ENCODE results near the gene S100A1. TPM values are rescaled to one million over a fixed set of nuclear protein-coding genes. Genes with fewer than 3 reads are reported as not detected.
"Not testable (repeated sequence)": the region's sequence is repeated elsewhere in the genome, so short reads cannot be mapped to it uniquely, and the experiment has no call there.

Gene S100A1
- total RNA-seq, 1 experiment from 2014 or later = not detected

DNA sequence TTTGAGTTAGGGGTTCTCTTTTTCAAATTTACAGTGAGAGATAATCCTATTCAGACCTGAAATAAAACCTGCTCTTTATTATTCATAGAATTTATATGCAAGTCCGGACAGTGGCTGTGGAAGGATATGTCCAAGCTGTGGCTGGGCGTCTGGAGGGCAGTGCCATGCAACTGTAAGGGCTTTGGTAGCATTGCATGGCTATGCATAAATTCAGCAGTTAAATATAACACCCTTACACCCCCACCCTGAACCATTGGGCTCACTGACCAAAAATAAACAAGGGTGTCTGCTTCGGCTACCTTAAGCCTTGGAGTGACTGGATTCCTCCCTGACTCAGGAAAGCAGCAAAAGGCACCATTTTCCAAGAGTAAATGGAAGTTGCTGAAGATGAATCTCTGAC lies 11.0 kb downstream of the S100A1 start:
- intact Hi-C loops (cut with micrococcal nuclease; ENCODE audit: unreplicated experiment) = no loop called here
- H3K36me3 ChIP-seq (ENCODE audit: insufficient read depth, low read length, poor library complexity, severe bottlenecking) = peaks cover 86% of the 10 kb centered on the region
- CTCF ChIA-PET = no interaction called here
- TF ChIP-seq EZH2 (IDR thresholded peaks at IDR 0.05; ENCODE audit: borderline replicate concordance, low read depth, low read length, poor library complexity, severe bottlenecking) (no peak), CTCF (conservative IDR thresholded peaks at IDR 0.05; ENCODE audit: low read depth, low read length) (no peak)
- no peaks in the 10 kb centered on the region for H3K27me3 ChIP-seq (replicated peaks; ENCODE audit: insufficient read depth, low read depth, low read length, poor library complexity)
- no peak overlapping the region for H3K27ac ChIP-seq (ENCODE audit: low read depth, low read length, poor library complexity, severe bottlenecking)
- no peak for DNase-seq (ENCODE audit: low spot score)
- H3K9me3 ChIP-seq (ENCODE audit: low read depth, low read length, poor library complexity, severe bottlenecking) = no peaks in the 10 kb centered on the region
- H3K4me3 ChIP-seq (ENCODE audit: low read depth, low read length, poor library complexity, severe bottlenecking) = no peak overlapping the region
- BruUV-seq (replicated peaks) = no TSS peak
- POLR2A ChIA-PET (ENCODE audit: low non-redundant PET) = no interaction called here
- peaks cover 8% of the 10 kb centered on the region for H3K4me1 ChIP-seq (ENCODE audit: insufficient read depth, low read length, poor library complexity, severe bottlenecking)

- POLR2A ChIA-PET (ENCODE audit: low non-redundant PET); H3K9me3 ChIP-seq (ENCODE audit: low read depth, low read length, poor library complexity, severe bottlenecking); BruUV-seq (replicated peaks); H3K27ac ChIP-seq (ENCODE audit: low read depth, low read length, poor library complexity, severe bottlenecking); CTCF ChIA-PET; DNase-seq (ENCODE audit: low spot score); H3K4me1 ChIP-seq (ENCODE audit: insufficient read depth, low read length, poor library complexity, severe bottlenecking); H3K4me3 ChIP-seq (ENCODE audit: low read depth, low read length, poor library complexity, severe bottlenecking); intact Hi-C loops (cut with micrococcal nuclease; ENCODE audit: unreplicated experiment); H3K27me3 ChIP-seq (replicated peaks; ENCODE audit: insufficient read depth, low read depth, low read length, poor library complexity): not testable (repeated sequence)
- H3K36me3 ChIP-seq (ENCODE audit: insufficient read depth, low read length, poor library complexity, severe bottlenecking) = peaks cover 96% of the 10 kb centered on the region
These were observed 12.0 kb downstream of the S100A1 start for GRCh38 chr1:153640213-153640612.

DNA sequence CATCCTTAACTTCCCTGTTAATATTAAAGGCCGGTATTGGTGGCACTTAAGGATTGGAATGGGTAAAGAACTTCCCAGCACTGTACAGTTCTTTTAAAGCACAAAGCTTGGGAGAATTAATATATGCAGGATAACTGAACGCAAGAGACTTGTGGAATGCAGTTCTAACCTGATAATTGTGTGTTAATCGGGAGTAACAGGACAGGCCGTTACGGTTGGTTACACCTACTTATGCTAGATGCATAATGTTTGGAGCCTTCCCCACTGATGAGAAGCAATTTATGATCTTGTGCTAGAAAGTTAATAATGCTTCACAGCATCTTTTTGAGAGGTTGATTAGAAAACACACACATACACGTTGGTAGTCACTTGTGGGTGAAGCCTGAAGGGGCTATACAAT lies 12.6 kb downstream of the S100A1 start:
- POLR2A ChIA-PET (ENCODE audit: low non-redundant PET) = no interaction called here
- no peaks in the 10 kb centered on the region for H3K9me3 ChIP-seq (ENCODE audit: low read depth, low read length, poor library complexity, severe bottlenecking)
- H3K27ac ChIP-seq (ENCODE audit: low read depth, low read length, poor library complexity, severe bottlenecking) = no peak overlapping the region
- no TSS peak for BruUV-seq (replicated peaks)
- H3K27me3 ChIP-seq (replicated peaks; ENCODE audit: insufficient read depth, low read depth, low read length, poor library complexity) = no peaks in the 10 kb centered on the region
- intact Hi-C loops (cut with micrococcal nuclease; ENCODE audit: unreplicated experiment) = no loop called here
- CTCF ChIA-PET = no interaction called here
- peaks cover 3% of the 10 kb centered on the region for H3K4me1 ChIP-seq (ENCODE audit: insufficient read depth, low read length, poor library complexity, severe bottlenecking)
- no peak overlapping the region for H3K4me3 ChIP-seq (ENCODE audit: low read depth, low read length, poor library complexity, severe bottlenecking)
- TF ChIP-seq EZH2 (IDR thresholded peaks at IDR 0.05; ENCODE audit: borderline replicate concordance, low read depth, low read length, poor library complexity, severe bottlenecking) (no peak), CTCF (conservative IDR thresholded peaks at IDR 0.05; ENCODE audit: low read depth, low read length) (no peak)
- peaks cover 100% of the 10 kb centered on the region for H3K36me3 ChIP-seq (ENCODE audit: insufficient read depth, low read length, poor library complexity, severe bottlenecking)
- DNase-seq (ENCODE audit: low spot score) = no peak

DNA sequence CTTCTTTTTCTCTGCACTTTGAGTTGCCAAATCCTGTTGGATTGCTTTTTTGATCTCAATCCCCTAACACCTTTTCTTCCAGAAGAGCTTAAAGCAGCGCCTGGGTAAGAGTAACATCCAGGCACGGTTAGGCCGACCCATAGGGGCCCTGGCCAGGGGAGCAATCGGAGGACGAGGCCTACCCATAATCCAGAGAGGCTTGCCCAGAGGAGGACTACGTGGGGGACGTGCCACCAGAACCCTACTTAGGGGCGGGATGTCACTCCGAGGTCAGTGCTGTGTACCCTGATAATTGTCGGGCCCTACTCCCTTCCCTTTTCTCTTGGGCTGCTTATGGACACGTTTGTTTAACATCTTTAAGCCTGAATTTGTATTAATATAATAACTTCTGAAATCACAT lies 13.9 kb downstream of the S100A1 start:
- ChIA-PET CTCF (no interaction called here), POLR2A (ENCODE audit: low non-redundant PET) (no interaction called here)
- no TSS peak for BruUV-seq (replicated peaks)
- Histone ChIP-seq H3K4me1 (ENCODE audit: insufficient read depth, low read length, poor library complexity, severe bottlenecking) (no peaks in the 10 kb centered on the region), H3K36me3 (ENCODE audit: insufficient read depth, low read length, poor library complexity, severe bottlenecking) (peaks cover 99% of the 10 kb centered on the region), H3K9me3 (ENCODE audit: low read depth, low read length, poor library complexity, severe bottlenecking) (no peaks in the 10 kb centered on the region), H3K27me3 (replicated peaks; ENCODE audit: insufficient read depth, low read depth, low read length, poor library complexity) (no peaks in the 10 kb centered on the region), H3K27ac (ENCODE audit: low read depth, low read length, poor library complexity, severe bottlenecking) (no peak overlapping the region), H3K4me3 (ENCODE audit: low read depth, low read length, poor library complexity, severe bottlenecking) (no peak overlapping the region)
- no peak for TF ChIP-seq EZH2 (IDR thresholded peaks at IDR 0.05; ENCODE audit: borderline replicate concordance, low read depth, low read length, poor library complexity, severe bottlenecking)
- no peak for TF ChIP-seq CTCF (conservative IDR thresholded peaks at IDR 0.05; ENCODE audit: low read depth, low read length)
- DNase-seq (ENCODE audit: low spot score) = no peak
- intact Hi-C loops (cut with micrococcal nuclease; ENCODE audit: unreplicated experiment) = no loop called here

Data from A673 (cell line).